K562 (cell line): ENCODE measurements around the gene HSPA6. TPM values are rescaled to one million over a fixed set of nuclear protein-coding genes. Genes with fewer than 3 reads are reported as not detected.
"Not testable (repeated sequence)": the region's sequence is repeated elsewhere in the genome, so short reads cannot be mapped to it uniquely, and the experiment has no call there.

ENCODE experiments used
- CREB1 ChIP-seq, 2 experiments: sonication (generic) in 1 of 2; formaldehyde crosslinking in 1 of 2; IDR thresholded peaks; 2 replicates each; pipeline versions ENCODE4 v1.6.1 to v1.8.0; 2012 to 2022; ENCODE audit warnings: inconsistent platforms in 1 of 2, mild to moderate bottlenecking in 1 of 2, missing genetic modification reagents in 1 of 2, moderate library complexity in 1 of 2
- CXXC5 ChIP-seq: fragments of 250-450 bp; sonication (Bioruptor Pico); IDR thresholded peaks from 2 replicates; pipeline ENCODE4 v1.8.0; 2022; ENCODE audit warnings: inconsistent platforms, mild to moderate bottlenecking, moderate library complexity
- EHMT2 ChIP-seq: fragments of 450-650 bp; IDR thresholded peaks from 2 replicates; pipeline ENCODE4 v1.6.1; 2018; ENCODE audit warnings: antibody characterized with exemption
- JUND ChIP-seq, 2 experiments: IDR thresholded peaks; 2 replicates in 1 of 2; 3 replicates in 1 of 2; pipeline ENCODE4 v1.6.1; 2011; ENCODE audit warnings: borderline replicate concordance in 2 of 2, low read depth in 2 of 2, low read length in 2 of 2, improper control_type of control experiment in 1 of 2, missing biosample characterization in 1 of 2, missing genetic modification characterization in 1 of 2, missing genetic modification reagents in 1 of 2
- LCOR ChIP-seq: sonication (generic); formaldehyde crosslinking; IDR thresholded peaks from 2 replicates; pipeline ENCODE4 v1.8.0; 2022; ENCODE audit warnings: mild to moderate bottlenecking, missing genetic modification reagents
- NBN ChIP-seq: fragments of 450-650 bp; IDR thresholded peaks from 2 replicates; pipeline ENCODE4 v1.6.1; 2016; ENCODE audit warnings: low read depth, mild to moderate bottlenecking
- NR2C2 ChIP-seq, 2 experiments: fragments of 200-800 bp in 1 of 2; sonication (Bioruptor generic) in 1 of 2; sonication (generic) in 1 of 2; formaldehyde crosslinking in 1 of 2; IDR thresholded peaks; 2 replicates each; pipeline versions ENCODE4 v1.6.1 to v1.8.0; 2016 to 2022; ENCODE audit warnings: mild to moderate bottlenecking in 1 of 2, missing compliant biosample characterization in 1 of 2, missing genetic modification characterization in 1 of 2, missing genetic modification reagents in 1 of 2
- POLR2G ChIP-seq: fragments of 200-400 bp; formaldehyde crosslinking; IDR thresholded peaks from 2 replicates; pipeline ENCODE4 v1.6.1; 2017; ENCODE audit warnings: low read depth, mild to moderate bottlenecking, antibody characterized with exemption, low read length, moderate library complexity
- POLR2H ChIP-seq: IDR thresholded peaks from 2 replicates; pipeline ENCODE4 v1.6.1; 2016; ENCODE audit warnings: missing genetic modification characterization, low read depth, mild to moderate bottlenecking, control low read depth, missing compliant biosample characterization, moderate library complexity
- RBFOX2 ChIP-seq: fragments of 200-400 bp; formaldehyde crosslinking; IDR thresholded peaks from 2 replicates; pipeline ENCODE4 v1.6.1; 2017; ENCODE audit warnings: low read depth, mild to moderate bottlenecking, low read length, moderate library complexity
- RCOR1 ChIP-seq, 2 experiments: IDR thresholded peaks; 2 replicates each; pipeline ENCODE4 v1.6.1; 2012; ENCODE audit warnings: low read depth in 2 of 2, low read length in 2 of 2, borderline replicate concordance in 1 of 2, improper control_type of control experiment in 1 of 2
- TCF7 ChIP-seq: sonication (generic); IDR thresholded peaks from 2 replicates; pipeline ENCODE4 v1.6.1; 2016; ENCODE audit warnings: antibody characterized with exemption, borderline replicate concordance
- ZBTB1 ChIP-seq: sonication (generic); formaldehyde crosslinking; IDR thresholded peaks from 2 replicates; pipeline ENCODE4 v1.8.1; 2023; ENCODE audit warnings: missing genetic modification reagents, low read depth, mild to moderate bottlenecking, borderline replicate concordance
- polyA plus RNA-seq, 8 experiments: library from polyadenylated mRNA; depleted of rRNA in 4 of 8; stranded (reverse) in 5 of 8; unstranded in 3 of 8; fragments of >200 nt; fragmentation: Nextera tagmentation in 2 of 8; fragmentation: Illumina TruSeq in 1 of 8; extraction: Ambion mirVana in 2 of 8; extraction: Trizol in 1 of 8; gene quantifications; 2 replicates each; pipeline versions ENCODE4 v1.2.1 to v1.2.3, GENCODE V29; 2011 to 2014; ENCODE audit warnings: inconsistent platforms in 1 of 8, missing spikeins in 1 of 8
- total RNA-seq, 7 experiments: library from RNA; depleted of rRNA in 6 of 7; stranded (reverse); fragments of >200 nt in 6 of 7; fragmentation: Illumina TruSeq in 2 of 7; extraction: Trizol in 2 of 7; gene quantifications; 2 replicates each; pipeline versions ENCODE4 v1.2.1 to v1.2.3, GENCODE V29; 2011 to 2021; ENCODE audit warnings: low replicate concordance in 1 of 7
- TF ChIP-seq, protein P1 (sequence below): sonication (generic); formaldehyde crosslinking; IDR thresholded peaks from 2 replicates; pipeline ENCODE4 v1.8.0; 2022; ENCODE audit warnings: missing genetic modification reagents, mild to moderate bottlenecking, borderline replicate concordance
- TF ChIP-seq, protein P2 (sequence below): sonication (generic); formaldehyde crosslinking; IDR thresholded peaks from 2 replicates; pipeline ENCODE4 v1.8.1; 2023; ENCODE audit warnings: mild to moderate bottlenecking, missing genetic modification reagents
- TF ChIP-seq, protein P3 (sequence below), 2 experiments: fragments of 200-800 bp in 1 of 2; sonication (Bioruptor generic) in 1 of 2; sonication (generic) in 1 of 2; formaldehyde crosslinking in 1 of 2; IDR thresholded peaks in 1 of 2; conservative IDR thresholded peaks in 1 of 2; 2 replicates each; pipeline versions ENCODE4 v1.5.0 to v1.6.1; 2016 to 2020; ENCODE audit warnings: missing compliant biosample characterization in 1 of 2, missing genetic modification characterization in 1 of 2, missing genetic modification reagents in 1 of 2
- TF ChIP-seq, protein P4 (sequence below): IDR thresholded peaks from 2 replicates; pipeline ENCODE4 v1.6.1; 2012; ENCODE audit warnings: low read depth, low read length, improper control_type of control experiment, borderline replicate concordance

Gene HSPA6
- total and polyA plus RNA-seq, 9 of the 15 experiments (the other 6 are each of a cell fraction or from before 2014, with no cell fraction given) = 0.15 to 10.0 (median 2.4) TPM

DNA sequence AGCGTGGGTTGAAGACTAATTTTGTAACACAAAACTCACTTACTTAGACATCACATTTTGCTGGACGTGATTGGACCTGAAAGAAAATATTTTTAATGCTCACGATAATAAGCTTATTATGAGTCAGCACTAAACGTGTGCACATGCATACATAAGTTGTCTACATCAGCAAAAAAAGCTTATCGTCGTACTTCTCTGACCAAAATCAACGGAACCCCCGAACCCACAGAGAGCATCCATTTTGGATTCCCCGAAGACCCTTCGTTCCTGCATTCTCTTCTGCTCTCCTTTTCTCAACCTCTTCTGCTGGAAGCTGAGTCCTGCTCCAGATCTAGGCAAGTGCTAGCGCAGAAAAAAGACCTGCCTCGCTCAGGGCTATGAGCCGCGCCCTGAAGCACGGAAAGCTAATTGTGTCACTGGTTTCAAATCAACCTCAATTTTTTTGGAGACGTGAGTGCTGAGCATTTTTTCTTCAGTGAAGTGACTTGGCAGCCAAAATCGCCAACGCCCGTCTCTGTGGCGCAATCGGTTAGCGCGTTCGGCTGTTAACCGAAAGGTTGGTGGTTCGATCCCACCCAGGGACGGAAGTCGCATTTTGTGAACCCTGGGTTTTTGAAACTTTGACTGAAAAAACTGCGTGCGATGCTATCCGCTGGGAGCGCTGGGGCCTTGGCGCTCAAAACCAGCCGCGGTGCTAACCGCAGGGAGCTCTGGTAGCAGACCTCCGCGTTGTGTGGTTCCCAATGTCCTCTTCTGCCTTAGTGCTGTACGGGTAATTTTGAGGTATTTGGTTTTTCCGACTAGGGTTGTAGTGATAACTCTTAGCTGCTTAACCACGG is 15.6 kb downstream of the HSPA6 start (continued):
- peak; percentile 46; the same call in 1 of the 2 replicates for TF ChIP-seq TCF7
- not testable (repeated sequence) for TF ChIP-seq NR2C2 (CRISPR knock-in tag; IDR thresholded peaks at IDR 0.05); JUND (IDR thresholded peaks at IDR 0.05; ENCODE audit: borderline replicate concordance, low read depth, low read length)
- TF ChIP-seq NR2C2 (tag; IDR thresholded peaks at IDR 0.05) = peak; percentile 50
- peak; percentile 98 for TF ChIP-seq LCOR (CRISPR knock-in tag)
- TF ChIP-seq NBN = peak; percentile 77; the same call in 1 of the 2 replicates
- peak; percentile 96 for TF ChIP-seq CXXC5 (CRISPR knock-in tag)
- TF ChIP-seq, protein P1, sequence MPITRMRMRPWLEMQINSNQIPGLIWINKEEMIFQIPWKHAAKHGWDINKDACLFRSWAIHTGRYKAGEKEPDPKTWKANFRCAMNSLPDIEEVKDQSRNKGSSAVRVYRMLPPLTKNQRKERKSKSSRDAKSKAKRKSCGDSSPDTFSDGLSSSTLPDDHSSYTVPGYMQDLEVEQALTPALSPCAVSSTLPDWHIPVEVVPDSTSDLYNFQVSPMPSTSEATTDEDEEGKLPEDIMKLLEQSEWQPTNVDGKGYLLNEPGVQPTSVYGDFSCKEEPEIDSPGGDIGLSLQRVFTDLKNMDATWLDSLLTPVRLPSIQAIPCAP (CRISPR knock-in tag) = peak; percentile 26; the same call in 1 of the 2 replicates
- TF ChIP-seq, protein P2, sequence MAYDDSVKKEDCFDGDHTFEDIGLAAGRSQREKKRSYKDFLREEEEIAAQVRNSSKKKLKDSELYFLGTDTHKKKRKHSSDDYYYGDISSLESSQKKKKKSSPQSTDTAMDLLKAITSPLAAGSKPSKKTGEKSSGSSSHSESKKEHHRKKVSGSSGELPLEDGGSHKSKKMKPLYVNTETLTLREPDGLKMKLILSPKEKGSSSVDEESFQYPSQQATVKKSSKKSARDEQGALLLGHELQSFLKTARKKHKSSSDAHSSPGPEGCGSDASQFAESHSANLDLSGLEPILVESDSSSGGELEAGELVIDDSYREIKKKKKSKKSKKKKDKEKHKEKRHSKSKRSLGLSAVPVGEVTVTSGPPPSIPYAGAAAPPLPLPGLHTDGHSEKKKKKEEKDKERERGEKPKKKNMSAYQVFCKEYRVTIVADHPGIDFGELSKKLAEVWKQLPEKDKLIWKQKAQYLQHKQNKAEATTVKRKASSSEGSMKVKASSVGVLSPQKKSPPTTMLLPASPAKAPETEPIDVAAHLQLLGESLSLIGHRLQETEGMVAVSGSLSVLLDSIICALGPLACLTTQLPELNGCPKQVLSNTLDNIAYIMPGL (CRISPR knock-in tag) = peak; percentile 94; the same call in 1 of the 2 replicates
- TF ChIP-seq POLR2H (tag) = peak; percentile 100
- peak; percentile 26; the same call in 1 of the 3 replicates for TF ChIP-seq JUND (tag; IDR thresholded peaks at IDR 0.05; ENCODE audit: borderline replicate concordance, low read depth, low read length)
- TF ChIP-seq ZBTB1 (CRISPR knock-in tag) = peak; percentile 87
- TF ChIP-seq RBFOX2 = peak; percentile 79
- TF ChIP-seq POLR2G = peak; percentile 78
- TF ChIP-seq, protein P3, sequence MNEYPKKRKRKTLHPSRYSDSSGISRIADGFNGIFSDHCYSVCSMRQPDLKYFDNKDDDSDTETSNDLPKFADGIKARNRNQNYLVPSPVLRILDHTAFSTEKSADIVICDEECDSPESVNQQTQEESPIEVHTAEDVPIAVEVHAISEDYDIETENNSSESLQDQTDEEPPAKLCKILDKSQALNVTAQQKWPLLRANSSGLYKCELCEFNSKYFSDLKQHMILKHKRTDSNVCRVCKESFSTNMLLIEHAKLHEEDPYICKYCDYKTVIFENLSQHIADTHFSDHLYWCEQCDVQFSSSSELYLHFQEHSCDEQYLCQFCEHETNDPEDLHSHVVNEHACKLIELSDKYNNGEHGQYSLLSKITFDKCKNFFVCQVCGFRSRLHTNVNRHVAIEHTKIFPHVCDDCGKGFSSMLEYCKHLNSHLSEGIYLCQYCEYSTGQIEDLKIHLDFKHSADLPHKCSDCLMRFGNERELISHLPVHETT (CRISPR knock-in tag; conservative IDR thresholded peaks at IDR 0.05 in 1 of 2, IDR thresholded peaks at IDR 0.05 in 1 of 2) = 0 out of 4 replicates have a peak, but pooled peaks of 1 of the 2 experiments have one; percentile 10
- peak in 1 of 2 experiments; percentile 89; a peak in 3 of 4 replicates for TF ChIP-seq RCOR1 (IDR thresholded peaks at IDR 0.05; ENCODE audit: borderline replicate concordance in 1 of 2, low read depth in 2 of 2, low read length in 2 of 2)
- peak; percentile 12; the same call in 1 of the 2 replicates for TF ChIP-seq EHMT2
- TF ChIP-seq, protein P4, sequence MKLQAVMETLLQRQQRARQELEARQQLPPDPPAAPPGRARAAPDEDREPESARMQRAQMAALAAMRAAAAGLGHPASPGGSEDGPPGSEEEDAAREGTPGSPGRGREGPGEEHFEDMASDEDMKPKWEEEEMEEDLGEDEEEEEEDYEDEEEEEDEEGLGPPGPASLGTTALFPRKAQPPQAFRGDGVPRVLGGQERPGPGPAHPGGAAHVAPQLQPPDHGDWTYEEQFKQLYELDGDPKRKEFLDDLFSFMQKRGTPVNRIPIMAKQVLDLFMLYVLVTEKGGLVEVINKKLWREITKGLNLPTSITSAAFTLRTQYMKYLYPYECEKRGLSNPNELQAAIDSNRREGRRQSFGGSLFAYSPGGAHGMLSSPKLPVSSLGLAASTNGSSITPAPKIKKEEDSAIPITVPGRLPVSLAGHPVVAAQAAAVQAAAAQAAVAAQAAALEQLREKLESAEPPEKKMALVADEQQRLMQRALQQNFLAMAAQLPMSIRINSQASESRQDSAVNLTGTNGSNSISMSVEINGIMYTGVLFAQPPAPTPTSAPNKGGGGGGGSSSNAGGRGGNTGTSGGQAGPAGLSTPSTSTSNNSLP = 0 out of 2 replicates have a peak, but pooled peaks have one; percentile 64
- TF ChIP-seq CREB1 (IDR thresholded peaks at IDR 0.05) = peak; percentile 46; the same call in 1 of the 2 replicates
- TF ChIP-seq CREB1 (CRISPR knock-in tag; IDR thresholded peaks at IDR 0.05) = peak; percentile 63; the same call in 1 of the 2 replicates
